ENCODE measurements around the gene CCDC71L. TPM values are rescaled to one million over a fixed set of nuclear protein-coding genes. Genes with fewer than 3 reads are reported as not detected.

Gene CCDC71L
- total and polyA plus RNA-seq, 4 experiments from 2014 or later: 2.6 to 16.6 (median 10.6) TPM

DNA sequence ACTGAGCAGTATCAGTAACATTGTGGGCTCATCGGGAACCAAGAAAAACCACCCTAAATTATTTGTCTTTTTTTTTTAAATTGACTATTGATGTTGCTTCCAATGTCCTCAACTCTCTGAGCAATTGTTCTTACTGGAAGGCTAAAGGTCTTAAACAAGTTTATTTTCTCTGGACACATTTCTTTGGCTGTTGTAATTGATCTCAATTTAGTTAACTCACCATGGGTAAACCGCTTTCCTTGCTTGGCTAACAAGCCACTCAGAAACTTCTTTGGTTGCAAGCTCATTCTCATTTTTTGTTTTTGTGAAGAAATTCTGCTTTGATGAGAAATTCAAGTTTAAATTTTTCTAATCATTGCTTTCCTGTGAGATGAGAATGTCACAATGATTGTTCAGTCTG is 25.5 kb downstream of the CCDC71L start:
- H3K4me3 Mint-ChIP-seq: no peak overlapping the region
- no peaks in the 10 kb centered on the region for H3K36me3 Mint-ChIP-seq
- Histone ChIP-seq H3K27ac (ENCODE audit: low read depth, low read length) (no peak overlapping the region), H3K27me3 (ENCODE audit: insufficient read depth, low read length) (no peaks in the 10 kb centered on the region), H3K4me3 (ENCODE audit: low read length in 2 of 2) (no peak overlapping the region), H3K4me1 (ENCODE audit: insufficient read depth, low read length) (no peaks in the 10 kb centered on the region), H3K36me3 (ENCODE audit: insufficient read depth, low read length) (no peaks in the 10 kb centered on the region), H3K9me3 (ENCODE audit: control insufficient read depth in 1 of 2, low read length in 2 of 2) (no peaks in the 10 kb centered on the region)
- ChIA-PET POLR2A (ENCODE audit: partially characterized antibody) (no interaction called here), CTCF (ENCODE audit: partially characterized antibody) (interaction anchor here (0.8 to 1.0 kb wide), 2 partner anchors 13 to 101 kb away, joined by 3 to 4 read pairs; no protein-coding TSS in a partner anchor)
- DNase-seq: no peak
- H3K9me3 Mint-ChIP-seq: no peaks in the 10 kb centered on the region
- intact Hi-C loops (cut with micrococcal nuclease): no loop called here
- no peaks in the 10 kb centered on the region for H3K4me1 Mint-ChIP-seq
- H3K27ac Mint-ChIP-seq: no peak overlapping the region
- peaks cover 1 to 13% of the 10 kb centered on the region in 2 donors for H3K27me3 Mint-ChIP-seq

DNA sequence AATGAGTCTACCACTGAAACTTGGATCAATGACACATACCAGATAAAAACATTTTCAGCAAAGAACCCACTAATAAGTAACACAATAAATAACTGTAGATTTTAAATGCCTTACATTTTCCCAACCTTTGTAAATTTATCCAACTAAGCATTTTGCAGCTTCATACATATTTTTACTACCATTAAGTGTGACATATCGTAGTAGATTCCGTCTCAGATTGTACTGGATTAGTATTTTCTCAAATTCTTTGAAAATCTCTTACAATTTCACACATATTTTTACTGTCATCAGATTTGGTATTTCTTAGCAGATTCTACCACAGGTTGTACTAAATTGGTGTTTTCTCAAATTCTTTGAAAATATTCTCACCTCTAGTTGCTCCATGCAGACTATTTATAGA is 26.0 kb downstream of the CCDC71L start:
- ChIA-PET POLR2A (ENCODE audit: partially characterized antibody) (no interaction called here), CTCF (ENCODE audit: partially characterized antibody) (interaction anchor here (1.0 kb wide), 1 partner anchor 13 kb away, joined by 3 read pairs; no protein-coding TSS in a partner anchor)
- Histone ChIP-seq H3K36me3 (ENCODE audit: insufficient read depth, low read length) (no peaks in the 10 kb centered on the region), H3K9me3 (ENCODE audit: control insufficient read depth in 1 of 2, low read length in 2 of 2) (no peaks in the 10 kb centered on the region), H3K27ac (ENCODE audit: low read depth, low read length) (no peak overlapping the region), H3K4me3 (ENCODE audit: low read length in 2 of 2) (no peak overlapping the region), H3K4me1 (ENCODE audit: insufficient read depth, low read length) (no peaks in the 10 kb centered on the region), H3K27me3 (ENCODE audit: insufficient read depth, low read length) (no peaks in the 10 kb centered on the region)
- Mint-ChIP-seq H3K27me3 (peaks cover 1 to 13% of the 10 kb centered on the region in 2 donors), H3K9me3 (no peaks in the 10 kb centered on the region), H3K36me3 (no peaks in the 10 kb centered on the region), H3K4me3 (no peak overlapping the region), H3K4me1 (no peaks in the 10 kb centered on the region), H3K27ac (no peak overlapping the region)
- intact Hi-C loops (cut with micrococcal nuclease): no loop called here
- no peak for DNase-seq

DNA sequence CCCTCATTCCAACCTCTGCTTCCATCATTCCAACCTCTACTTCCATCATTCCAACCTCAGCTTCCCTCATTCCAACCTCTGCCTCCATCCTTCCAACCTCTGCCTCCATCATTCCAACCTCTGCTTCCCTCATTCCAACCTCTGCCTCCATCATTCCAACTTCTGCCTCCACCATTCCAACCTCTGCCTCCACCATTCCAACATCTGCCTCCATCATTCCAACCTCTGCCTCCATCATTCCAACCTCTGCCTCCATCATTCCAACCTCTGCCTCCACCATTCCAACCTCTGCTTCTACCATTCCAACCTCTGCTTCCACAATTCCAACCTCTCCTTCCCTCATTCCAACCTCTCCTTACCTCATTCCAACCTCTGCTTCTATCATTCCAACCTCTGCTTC is 30.3 kb downstream of the CCDC71L start:
- CTCF ChIA-PET (ENCODE audit: partially characterized antibody): interaction anchor here (1.5 kb wide), 1 partner anchor 12 kb away, joined by 4 read pairs; no protein-coding TSS in a partner anchor

DNA sequence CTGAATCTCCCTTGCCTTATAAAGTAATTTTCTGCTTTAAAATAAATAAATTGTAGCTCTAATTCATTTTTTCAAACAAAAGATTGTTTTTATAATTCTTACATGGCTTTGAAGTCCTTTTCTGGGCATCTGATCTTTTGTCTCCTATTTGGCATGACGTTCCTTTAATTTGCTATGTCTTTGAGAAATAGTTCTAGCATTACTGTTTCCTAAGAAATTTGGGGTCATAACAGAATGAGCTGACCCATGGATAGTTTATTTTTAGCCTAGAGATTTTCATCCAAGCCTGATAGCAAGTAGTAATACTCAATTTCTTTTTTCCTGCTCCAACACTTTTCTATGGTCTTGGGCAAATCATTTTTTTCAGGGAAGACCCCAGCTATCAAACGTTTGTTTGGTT is 31.4 kb downstream of the CCDC71L start:
- H3K27me3 ChIP-seq (ENCODE audit: insufficient read depth, low read length): no peaks in the 10 kb centered on the region
- no peaks in the 10 kb centered on the region for H3K36me3 Mint-ChIP-seq
- H3K27ac Mint-ChIP-seq: no peak overlapping the region
- CTCF ChIA-PET (ENCODE audit: partially characterized antibody): interaction anchor here (0.7 to 1.5 kb wide), 4 partner anchors 13 to 107 kb away, joined by 3 to 4 read pairs (median 3); partner anchors contain the start of gene CCDC71L
- no peaks in the 10 kb centered on the region for H3K36me3 ChIP-seq (ENCODE audit: insufficient read depth, low read length)
- H3K4me3 ChIP-seq (ENCODE audit: low read length in 2 of 2): no peak overlapping the region
- no peak overlapping the region for H3K4me3 Mint-ChIP-seq
- no peak for DNase-seq
- H3K9me3 ChIP-seq (ENCODE audit: control insufficient read depth in 1 of 2, low read length in 2 of 2): no peaks in the 10 kb centered on the region
- H3K27me3 Mint-ChIP-seq: peaks cover 0 to 2% of the 10 kb centered on the region in 2 donors
- POLR2A ChIA-PET (ENCODE audit: partially characterized antibody): no interaction called here
- H3K4me1 Mint-ChIP-seq: peaks cover 0 to 1% (median 0%) of the 10 kb centered on the region in 4 donors
- H3K27ac ChIP-seq (ENCODE audit: low read depth, low read length): no peak overlapping the region
- intact Hi-C loops (cut with micrococcal nuclease): no loop called here
- H3K4me1 ChIP-seq (ENCODE audit: insufficient read depth, low read length): no peaks in the 10 kb centered on the region
- no peaks in the 10 kb centered on the region for H3K9me3 Mint-ChIP-seq

More for the DNA sequence above, 30.3 kb downstream of the CCDC71L start:
- H3K27ac ChIP-seq (ENCODE audit: low read depth, low read length): no peak overlapping the region
- no peak overlapping the region for H3K4me3 ChIP-seq (ENCODE audit: low read length in 2 of 2)
- DNase-seq: no peak
- H3K4me1 ChIP-seq (ENCODE audit: insufficient read depth, low read length): no peaks in the 10 kb centered on the region
- H3K4me3 Mint-ChIP-seq: no peak overlapping the region
- no peaks in the 10 kb centered on the region for H3K36me3 Mint-ChIP-seq
- H3K4me1 Mint-ChIP-seq: peaks cover 0 to under 1% (median 0%) of the 10 kb centered on the region in 4 donors
- H3K9me3 ChIP-seq (ENCODE audit: control insufficient read depth in 1 of 2, low read length in 2 of 2): no peaks in the 10 kb centered on the region
- no peak overlapping the region for H3K27ac Mint-ChIP-seq
- POLR2A ChIA-PET (ENCODE audit: partially characterized antibody): no interaction called here
- intact Hi-C loops (cut with micrococcal nuclease): no loop called here
- no peaks in the 10 kb centered on the region for H3K27me3 ChIP-seq (ENCODE audit: insufficient read depth, low read length)
- no peaks in the 10 kb centered on the region for H3K36me3 ChIP-seq (ENCODE audit: insufficient read depth, low read length)
- no peaks in the 10 kb centered on the region for H3K9me3 Mint-ChIP-seq
- H3K27me3 Mint-ChIP-seq: peaks cover 1 to 11% of the 10 kb centered on the region in 2 donors

DNA sequence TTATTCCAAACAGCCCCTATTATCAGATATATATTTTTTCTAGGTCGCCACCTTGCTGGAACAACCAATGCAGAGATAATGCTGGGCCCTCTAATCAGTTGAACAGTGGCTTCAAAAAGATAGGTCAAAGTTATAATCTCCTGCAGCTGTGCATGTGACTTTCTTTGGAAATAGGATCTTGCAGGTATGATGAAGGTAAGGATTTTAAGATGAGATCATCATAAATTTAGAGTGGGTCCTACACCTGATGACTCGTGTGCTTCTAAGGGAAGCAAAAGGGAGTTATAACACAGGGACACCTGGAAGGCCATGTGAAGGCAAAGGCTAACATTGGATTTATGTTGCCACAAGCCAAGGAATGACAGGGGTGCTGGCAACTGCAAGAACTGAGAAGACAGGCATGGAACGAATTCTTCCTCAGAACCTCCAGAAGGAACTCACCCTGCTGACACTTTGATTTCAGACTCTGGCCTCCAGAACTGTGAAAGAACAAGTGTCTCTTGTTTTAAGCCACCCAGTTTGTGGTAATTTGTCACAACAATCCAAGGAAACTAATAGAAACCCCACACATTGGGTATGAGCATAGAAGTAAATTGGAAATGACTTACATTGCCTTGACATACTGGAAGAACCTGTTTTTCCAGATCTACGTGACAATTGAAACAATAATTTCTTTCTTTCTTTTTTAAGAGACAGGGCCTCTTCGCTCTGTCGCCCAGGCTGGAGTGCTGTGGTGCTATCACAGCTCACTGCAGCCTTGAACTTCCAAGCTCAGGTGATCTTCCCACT is 34.4 kb downstream of the CCDC71L start:
- intact Hi-C loops (cut with micrococcal nuclease): no loop called here
- H3K4me3 ChIP-seq (ENCODE audit: low read length in 2 of 2): no peak overlapping the region
- Mint-ChIP-seq H3K27me3 (peaks cover 0 to 2% of the 10 kb centered on the region in 2 donors), H3K9me3 (peaks cover 0 to 12% (median 5%) of the 10 kb centered on the region in 8 donors), H3K4me3 (no peak overlapping the region), H3K36me3 (no peaks in the 10 kb centered on the region), H3K4me1 (peaks cover 0 to 1% (median 0%) of the 10 kb centered on the region in 4 donors), H3K27ac (no peak overlapping the region)
- POLR2A ChIA-PET (ENCODE audit: partially characterized antibody): no interaction called here
- no peaks in the 10 kb centered on the region for H3K9me3 ChIP-seq (ENCODE audit: control insufficient read depth in 1 of 2, low read length in 2 of 2)
- no peaks in the 10 kb centered on the region for H3K4me1 ChIP-seq (ENCODE audit: insufficient read depth, low read length)
- H3K36me3 ChIP-seq (ENCODE audit: insufficient read depth, low read length): no peaks in the 10 kb centered on the region
- no peak for DNase-seq
- CTCF ChIA-PET (ENCODE audit: partially characterized antibody): no interaction called here
- H3K27ac ChIP-seq (ENCODE audit: low read depth, low read length): no peak overlapping the region
- H3K27me3 ChIP-seq (ENCODE audit: insufficient read depth, low read length): no peaks in the 10 kb centered on the region

DNA sequence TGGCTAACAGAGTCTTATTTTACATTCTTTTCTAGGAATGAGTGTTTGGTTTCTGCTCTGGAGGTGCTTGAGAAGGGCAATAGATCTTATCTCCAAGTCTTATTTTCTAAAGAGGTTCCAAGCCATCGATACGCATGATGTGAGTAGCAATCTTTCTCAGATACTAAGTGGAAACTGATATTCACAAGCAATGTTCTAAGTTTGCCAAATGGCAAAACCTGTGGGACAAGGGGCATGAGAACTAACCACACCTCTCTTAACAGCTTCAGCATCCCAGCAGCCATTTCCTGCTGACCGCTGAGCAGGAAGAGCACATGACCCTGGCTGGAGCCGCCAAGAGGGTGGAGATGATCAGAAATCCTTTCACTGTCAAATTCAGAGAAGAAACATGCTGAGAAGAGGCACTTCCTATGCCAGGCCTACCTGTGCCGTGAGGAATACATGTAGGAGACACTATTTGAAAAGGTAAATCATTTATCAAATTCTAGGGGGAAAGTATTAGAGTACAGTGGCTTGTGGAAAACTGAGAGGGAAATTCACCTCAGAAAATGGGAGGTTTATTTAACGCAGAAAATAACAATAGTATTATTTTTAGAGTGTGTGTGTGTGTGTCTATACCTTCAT is 35.2 kb downstream of the CCDC71L start:
- Histone ChIP-seq H3K36me3 (ENCODE audit: insufficient read depth, low read length) (no peaks in the 10 kb centered on the region), H3K4me1 (ENCODE audit: insufficient read depth, low read length) (no peaks in the 10 kb centered on the region), H3K9me3 (ENCODE audit: control insufficient read depth in 1 of 2, low read length in 2 of 2) (no peaks in the 10 kb centered on the region), H3K4me3 (ENCODE audit: low read length in 2 of 2) (no peak overlapping the region), H3K27ac (ENCODE audit: low read depth, low read length) (no peak overlapping the region), H3K27me3 (ENCODE audit: insufficient read depth, low read length) (no peaks in the 10 kb centered on the region)
- POLR2A ChIA-PET (ENCODE audit: partially characterized antibody): no interaction called here
- H3K4me3 Mint-ChIP-seq: peak overlapping the region in 1 of 8 donors; percentile 21
- no peak overlapping the region for H3K27ac Mint-ChIP-seq
- intact Hi-C loops (cut with micrococcal nuclease): no loop called here
- H3K9me3 Mint-ChIP-seq: peaks cover 0 to 16% (median 7%) of the 10 kb centered on the region in 8 donors
- H3K36me3 Mint-ChIP-seq: no peaks in the 10 kb centered on the region
- H3K27me3 Mint-ChIP-seq: peaks cover 0 to 2% of the 10 kb centered on the region in 2 donors
- CTCF ChIA-PET (ENCODE audit: partially characterized antibody): no interaction called here
- no peak for DNase-seq
- peaks cover 0 to 1% (median 0%) of the 10 kb centered on the region in 4 donors for H3K4me1 Mint-ChIP-seq

DNA sequence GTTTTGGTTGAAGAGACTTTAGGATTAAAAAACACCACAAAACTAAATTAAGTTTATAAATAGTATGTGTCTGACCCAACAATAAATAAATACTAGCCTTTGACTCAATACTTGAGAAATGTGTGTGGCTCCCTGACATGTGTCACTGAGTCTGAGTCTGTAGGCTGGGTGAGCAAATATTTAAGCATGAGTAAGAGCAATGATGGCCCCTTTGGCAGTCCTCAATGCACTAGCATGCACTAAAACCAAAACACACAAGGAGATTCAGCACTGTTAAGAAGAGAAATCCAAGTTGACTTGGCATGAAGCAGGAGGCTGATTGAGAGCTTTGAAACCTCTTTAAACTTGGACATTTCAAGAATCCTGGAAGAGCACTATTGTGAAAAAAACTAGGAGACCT is 37.1 kb downstream of the CCDC71L start:
- Histone ChIP-seq H3K27me3 (ENCODE audit: insufficient read depth, low read length) (no peaks in the 10 kb centered on the region), H3K27ac (ENCODE audit: low read depth, low read length) (no peak overlapping the region), H3K4me1 (ENCODE audit: insufficient read depth, low read length) (no peaks in the 10 kb centered on the region), H3K9me3 (ENCODE audit: control insufficient read depth in 1 of 2, low read length in 2 of 2) (no peaks in the 10 kb centered on the region), H3K36me3 (ENCODE audit: insufficient read depth, low read length) (no peaks in the 10 kb centered on the region), H3K4me3 (ENCODE audit: low read length in 2 of 2) (no peak overlapping the region)
- no peaks in the 10 kb centered on the region for H3K36me3 Mint-ChIP-seq
- H3K4me1 Mint-ChIP-seq: peaks cover 0 to 1% (median 0%) of the 10 kb centered on the region in 4 donors
- intact Hi-C loops (cut with micrococcal nuclease): no loop called here
- peaks cover 0 to 5% of the 10 kb centered on the region in 2 donors for H3K27me3 Mint-ChIP-seq
- POLR2A ChIA-PET (ENCODE audit: partially characterized antibody): no interaction called here
- no peak overlapping the region for H3K27ac Mint-ChIP-seq
- DNase-seq: no peak
- H3K9me3 Mint-ChIP-seq: peaks cover 0 to 16% (median 7%) of the 10 kb centered on the region in 8 donors
- no peak overlapping the region for H3K4me3 Mint-ChIP-seq
- CTCF ChIA-PET (ENCODE audit: partially characterized antibody): no interaction called here
